SIG-M5 treated with dmso at 0.1 percent for 504 hours (cell line): ENCODE measurements around the gene ZNF831.

Experiments
- DNase-seq: peaks from one replicate; lab custom pipeline; 2025; ENCODE audit not compliant: unreplicated experiment; lab: John Stamatoyannopoulos, UW

The ZNF831 gene

GRCh38 chr20:59177266-59178250 lies 13.9 kb downstream of the ZNF831 start:
- DNase-seq: no peak

GRCh38 chr20:59178983-59179595 lies 15.5 kb downstream of the ZNF831 start:
- no peak for DNase-seq

- DNase-seq: no peak
Observed at GRCh38 chr20:59179988-59180387, 16.4 kb downstream of the ZNF831 start.

GRCh38 chr20:59181936-59182335 lies 18.3 kb downstream of the ZNF831 start:
- DNase-seq: no peak

DNA sequence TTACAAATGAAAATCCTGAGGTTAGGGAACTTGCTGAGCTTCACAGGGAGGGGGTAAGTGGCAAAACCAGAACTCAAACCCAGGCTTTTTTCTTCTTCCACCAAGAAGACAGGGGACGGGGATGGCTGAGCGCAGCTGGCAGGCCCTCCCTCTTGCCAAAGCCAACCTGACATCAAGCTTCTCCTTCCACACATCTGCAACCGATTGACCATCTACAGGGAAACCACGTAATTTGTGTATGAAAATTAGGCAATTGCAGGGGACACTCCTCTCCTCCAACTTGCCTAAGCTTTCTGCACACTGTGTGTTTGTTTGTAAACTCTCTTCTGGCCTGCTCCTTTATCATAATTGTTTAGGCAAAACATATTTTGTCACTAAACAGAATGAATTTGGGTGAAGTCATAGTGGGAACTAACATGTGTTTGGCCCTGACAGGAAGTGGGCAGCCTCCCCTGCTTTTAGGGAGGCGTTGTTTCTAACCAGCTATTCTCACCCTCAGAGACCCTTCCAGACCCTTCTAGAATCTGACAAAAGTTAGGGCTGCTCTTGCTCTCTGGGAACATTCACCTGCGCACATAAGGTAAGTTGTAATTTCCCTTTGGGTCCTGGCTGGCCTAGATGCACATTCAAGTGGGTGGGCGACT lies 18.9 kb downstream of the ZNF831 start:
- no peak for DNase-seq

GRCh38 chr20:59183751-59184150 lies 20.1 kb downstream of the ZNF831 start:
- peak; percentile 26 for DNase-seq

DNA sequence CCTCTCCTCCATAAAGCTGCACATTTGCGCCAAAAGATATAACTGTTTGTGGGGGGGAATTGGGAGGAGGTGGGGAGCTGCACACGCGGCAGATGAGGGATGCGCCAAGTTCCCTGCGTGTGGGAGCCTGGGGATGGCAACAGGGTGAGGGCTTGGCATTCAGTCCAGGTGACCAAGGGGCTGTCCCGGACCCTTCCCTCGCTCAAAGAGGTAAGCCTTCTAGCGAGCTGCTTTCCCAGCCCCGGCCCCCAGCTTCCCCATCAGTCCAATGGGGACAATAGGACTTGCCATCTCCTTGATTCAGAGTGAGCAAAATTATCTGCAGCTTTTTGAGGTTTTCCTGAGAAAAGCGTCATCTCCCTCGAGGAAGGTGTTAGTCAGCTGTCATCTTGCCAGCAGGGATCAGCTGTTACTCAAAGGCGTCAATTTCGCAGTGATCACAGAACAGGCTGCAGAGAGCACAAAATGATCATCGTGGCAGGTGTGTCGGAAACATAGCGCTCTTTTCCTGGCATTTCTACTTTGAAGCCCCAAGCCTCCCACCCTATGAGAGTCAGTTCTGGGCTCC lies 21.3 kb downstream of the ZNF831 start:
- no peak for DNase-seq

GRCh38 chr20:59185809-59186208 lies 22.2 kb downstream of the ZNF831 start:
- no peak for DNase-seq

GRCh38 chr20:59190466-59190865 lies 26.8 kb downstream of the ZNF831 start:
- no peak for DNase-seq

DNA sequence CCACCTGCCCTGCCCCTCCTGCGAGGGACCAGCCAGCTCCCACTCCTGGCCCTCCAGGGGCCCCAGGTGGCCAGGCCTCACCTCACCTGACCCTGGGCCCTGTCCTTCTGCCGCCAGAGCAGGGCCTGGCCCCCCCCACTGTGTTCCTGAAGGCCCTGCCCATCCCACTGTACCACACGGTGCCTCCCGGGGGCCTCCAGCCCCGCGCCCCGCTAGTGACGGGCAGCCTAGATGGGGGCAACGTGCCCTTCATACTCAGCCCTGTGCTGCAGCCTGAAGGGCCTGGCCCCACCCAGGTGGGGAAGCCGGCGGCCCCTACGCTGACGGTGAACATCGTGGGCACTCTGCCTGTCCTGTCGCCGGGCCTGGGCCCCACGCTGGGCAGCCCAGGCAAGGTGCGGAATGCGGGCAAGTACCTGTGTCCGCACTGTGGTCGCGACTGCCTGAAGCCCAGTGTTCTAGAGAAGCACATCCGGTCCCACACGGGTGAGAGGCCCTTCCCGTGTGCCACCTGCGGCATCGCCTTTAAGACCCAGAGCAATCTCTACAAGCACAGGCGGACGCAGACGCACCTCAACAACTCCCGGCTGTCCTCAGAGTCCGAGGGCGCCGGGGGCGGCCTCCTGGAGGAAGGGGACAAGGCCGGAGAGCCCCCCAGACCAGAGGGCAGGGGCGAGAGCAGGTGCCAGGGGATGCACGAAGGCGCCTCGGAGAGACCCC lies 27.6 kb downstream of the ZNF831 start:
- no peak for DNase-seq

DNA sequence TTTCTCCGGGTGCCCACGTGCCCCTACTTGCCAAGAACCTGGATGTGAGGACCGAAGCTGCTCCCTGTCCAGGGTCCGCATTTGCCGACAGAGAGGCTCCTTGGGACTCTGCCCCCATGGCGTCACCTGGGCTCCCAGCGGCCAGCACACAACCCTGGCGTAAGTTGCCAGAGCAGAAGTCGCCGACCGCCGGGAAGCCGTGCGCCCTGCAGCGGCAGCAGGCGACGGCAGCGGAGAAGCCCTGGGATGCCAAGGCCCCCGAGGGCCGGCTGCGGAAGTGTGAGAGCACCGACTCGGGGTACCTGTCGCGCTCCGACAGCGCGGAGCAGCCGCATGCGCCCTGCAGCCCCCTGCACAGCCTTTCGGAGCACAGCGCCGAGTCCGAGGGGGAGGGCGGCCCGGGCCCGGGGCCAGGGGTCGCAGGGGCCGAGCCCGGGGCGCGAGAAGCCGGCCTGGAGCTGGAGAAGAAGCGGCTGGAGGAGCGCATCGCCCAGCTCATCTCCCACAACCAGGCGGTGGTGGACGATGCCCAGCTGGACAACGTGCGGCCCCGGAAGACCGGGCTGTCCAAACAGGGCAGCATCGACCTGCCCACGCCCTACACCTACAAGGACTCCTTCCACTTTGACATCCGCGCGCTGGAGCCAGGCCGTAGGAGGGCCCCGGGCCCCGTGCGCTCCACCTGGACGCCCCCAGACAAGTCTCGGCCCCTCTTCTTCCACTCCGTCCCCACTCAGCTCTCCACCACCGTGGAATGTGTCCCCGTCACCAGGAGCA lies 28.3 kb downstream of the ZNF831 start:
- DNase-seq: no peak

DNA sequence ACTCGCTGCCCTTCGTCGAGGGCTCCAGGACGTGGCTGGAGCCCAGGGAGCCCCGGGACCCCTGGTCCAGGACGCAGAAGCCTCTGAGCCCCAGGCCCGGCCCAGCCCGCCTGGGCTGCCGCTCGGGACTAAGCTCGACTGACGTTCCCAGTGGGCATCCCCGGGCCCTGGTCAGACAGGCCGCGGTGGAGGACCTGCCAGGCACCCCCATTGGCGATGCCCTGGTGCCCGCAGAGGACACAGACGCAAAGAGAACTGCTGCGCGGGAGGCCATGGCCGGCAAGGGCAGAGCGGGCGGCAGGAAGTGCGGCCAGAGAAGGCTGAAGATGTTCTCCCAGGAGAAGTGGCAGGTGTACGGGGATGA lies 28.9 kb downstream of the ZNF831 start:
- no peak for DNase-seq

GRCh38 chr20:59193325-59193724 lies 29.7 kb downstream of the ZNF831 start:
- DNase-seq: no peak

GRCh38 chr20:59194023-59194935 lies 30.7 kb downstream of the ZNF831 start:
- no peak for DNase-seq

DNA sequence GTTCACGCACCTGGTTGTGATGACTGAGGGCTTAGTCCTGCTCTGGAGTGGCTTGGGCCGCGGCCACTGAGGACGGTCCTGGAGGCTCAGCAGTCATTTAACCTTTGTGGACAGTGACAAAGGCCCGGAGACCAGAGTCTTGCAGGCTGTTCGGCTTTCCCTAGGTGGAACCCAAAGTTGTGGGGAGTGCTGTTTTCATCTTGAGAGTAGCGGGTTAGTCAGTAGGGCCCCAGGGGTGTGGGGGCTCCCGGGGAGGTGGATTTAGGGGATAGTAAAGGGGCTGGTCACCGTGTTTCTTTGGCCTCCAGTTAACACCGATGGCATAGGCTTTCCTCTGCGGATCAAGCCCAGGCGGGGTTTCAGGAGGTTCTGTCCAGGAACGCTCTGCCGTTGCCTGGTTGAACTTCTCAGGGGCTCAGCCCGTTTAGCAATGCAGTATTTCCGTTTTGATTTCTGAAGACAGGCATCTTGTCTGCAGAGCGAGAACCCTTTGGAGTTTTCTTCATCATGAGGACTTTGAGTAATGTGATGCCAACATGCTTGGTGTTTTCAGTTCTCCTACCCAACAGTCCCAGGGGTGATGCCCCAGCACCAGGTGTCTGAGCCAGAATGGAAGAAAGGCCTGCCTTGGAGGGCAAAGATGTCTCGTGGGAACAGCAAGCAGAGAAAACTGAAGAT lies 31.8 kb downstream of the ZNF831 start:
- DNase-seq: no peak

DNA sequence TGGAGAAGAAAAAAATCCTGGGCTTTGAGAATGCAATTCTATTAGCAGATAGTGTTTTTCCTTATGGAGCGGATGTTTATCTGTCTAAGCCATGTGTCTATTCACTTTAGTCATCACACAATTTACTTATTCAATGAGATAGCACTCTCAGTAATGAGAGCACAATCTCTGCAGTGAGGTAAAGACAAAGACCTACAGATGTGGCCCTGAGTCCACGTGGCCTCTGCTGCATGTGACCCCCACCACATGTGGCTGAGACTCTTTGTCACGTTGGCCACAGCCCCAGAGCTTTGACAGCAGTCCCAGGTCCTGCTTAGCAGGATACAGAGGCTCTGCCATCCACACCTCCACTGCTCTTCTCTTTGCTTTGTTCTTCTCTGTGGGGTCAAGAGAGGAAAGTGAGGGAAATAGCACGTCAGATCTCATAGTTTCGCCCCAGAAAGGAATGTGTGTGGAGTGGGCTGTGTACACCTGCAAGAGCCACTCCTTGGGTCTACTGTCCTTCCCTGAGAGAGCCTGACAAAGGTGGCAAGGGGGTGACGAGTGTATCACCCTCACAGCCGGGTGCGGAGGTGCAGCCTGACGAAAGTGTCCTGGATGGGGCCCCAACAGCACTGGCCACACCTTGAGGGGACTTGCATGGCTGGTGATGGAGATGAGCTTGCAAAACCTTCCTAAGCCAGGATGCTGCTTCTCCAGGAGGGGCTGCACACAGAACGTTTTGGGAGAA lies 40.7 kb downstream of the ZNF831 start:
- no peak for DNase-seq

DNA sequence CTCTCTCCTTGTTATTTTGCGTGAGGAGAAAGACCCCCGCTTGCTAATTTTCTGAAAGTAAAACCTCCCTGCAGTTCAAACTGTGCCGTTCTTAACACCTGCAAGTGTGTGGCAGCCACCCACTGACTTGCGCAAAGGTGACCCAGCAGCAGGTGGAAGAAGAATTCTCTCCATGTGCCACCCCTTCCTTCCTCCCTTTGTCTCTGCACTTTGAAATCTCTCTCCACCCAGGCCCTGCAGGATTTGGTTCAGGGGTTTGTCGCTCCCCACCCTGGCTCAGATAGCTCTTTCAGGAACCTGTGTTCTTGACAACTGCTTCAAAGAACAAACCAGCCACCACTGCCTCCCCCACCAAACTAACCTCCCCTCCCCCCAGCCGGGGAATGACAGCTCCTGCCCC lies 41.4 kb downstream of the ZNF831 start:
- no peak for DNase-seq

- DNase-seq: no peak
Observed at GRCh38 chr20:59207235-59207634, 43.6 kb downstream of the ZNF831 start.
